HepG2 (cell line): ENCODE measurements around the gene CNTN2. TPM values are rescaled to one million over a fixed set of nuclear protein-coding genes. Genes with fewer than 3 reads are reported as not detected.
A peak's percentile ranks its signal among the peaks of the same experiment; 100 is the strongest.

ENCODE experiments used
- ARNT2 ChIP-seq: sonication (generic); formaldehyde crosslinking; IDR thresholded peaks from 2 replicates; pipeline ENCODE4 v1.8.0; 2022; ENCODE audit warnings: mild to moderate bottlenecking, low read depth, missing genetic modification reagents, moderate library complexity
- GPN1 ChIP-seq: sonication (generic); formaldehyde crosslinking; IDR thresholded peaks from 2 replicates; pipeline ENCODE4 v1.5.1; 2020; ENCODE audit warnings: missing genetic modification reagents, borderline replicate concordance
- HNF1A ChIP-seq, 2 experiments: sonication (generic) in 1 of 2; formaldehyde crosslinking in 1 of 2; IDR thresholded peaks; 2 replicates each; pipeline versions ENCODE4 v1.4.0 to v1.6.1; 2016 to 2020; ENCODE audit warnings: borderline replicate concordance in 1 of 2, low read depth in 1 of 2, mild to moderate bottlenecking in 1 of 2, missing genetic modification reagents in 1 of 2
- HNRNPL ChIP-seq: fragments of 200-400 bp; formaldehyde crosslinking; IDR thresholded peaks from 2 replicates; pipeline ENCODE4 v1.6.1; 2017; ENCODE audit warnings: mild to moderate bottlenecking, low read depth, low read length
- IKZF1 ChIP-seq: fragments of 450-650 bp; IDR thresholded peaks from 2 replicates; pipeline ENCODE4 v1.7.1; 2016
- MATR3 ChIP-seq: sonication (generic); formaldehyde crosslinking; IDR thresholded peaks from 2 replicates; pipeline ENCODE4 v1.4.0; 2020; ENCODE audit warnings: missing genetic modification reagents
- MNT ChIP-seq: fragments of 450-650 bp; IDR thresholded peaks from 2 replicates; pipeline ENCODE4 v1.6.1; 2016
- MZF1 ChIP-seq: sonication (generic); formaldehyde crosslinking; IDR thresholded peaks from 2 replicates; pipeline ENCODE4 v1.8.1; 2023; ENCODE audit warnings: mild to moderate bottlenecking, missing genetic modification reagents, borderline replicate concordance
- RXRB ChIP-seq: IDR thresholded peaks from 2 replicates; pipeline ENCODE4 v1.6.1; 2016; ENCODE audit warnings: borderline replicate concordance, missing genetic modification reagents, missing compliant biosample characterization
- TBX2 ChIP-seq: sonication (generic); formaldehyde crosslinking; IDR thresholded peaks from 2 replicates; pipeline ENCODE4 v1.5.0; 2020; ENCODE audit warnings: missing genetic modification reagents, mild to moderate bottlenecking, borderline replicate concordance
- TERF1 ChIP-seq: sonication (generic); formaldehyde crosslinking; IDR thresholded peaks from 2 replicates; pipeline ENCODE4 v1.8.0; 2022; ENCODE audit warnings: mild to moderate bottlenecking, missing genetic modification reagents, moderate library complexity
- TP53 ChIP-seq: sonication (generic); formaldehyde crosslinking; conservative IDR thresholded peaks from 2 replicates; pipeline ENCODE4 v1.4.0; 2020; ENCODE audit warnings: missing genetic modification reagents
- U2AF2 ChIP-seq: fragments of 200-400 bp; formaldehyde crosslinking; IDR thresholded peaks from 2 replicates; pipeline ENCODE4 v1.6.1; 2017; ENCODE audit warnings: low read depth, mild to moderate bottlenecking, low read length
- WIZ ChIP-seq: sonication (generic); formaldehyde crosslinking; IDR thresholded peaks from 2 replicates; pipeline ENCODE4 v1.5.1; 2020; ENCODE audit warnings: mild to moderate bottlenecking, missing genetic modification reagents
- ZBTB20 ChIP-seq: sonication (generic); formaldehyde crosslinking; IDR thresholded peaks from 2 replicates; pipeline ENCODE4 v1.8.1; 2023; ENCODE audit warnings: missing genetic modification reagents, low read depth, mild to moderate bottlenecking, borderline replicate concordance
- ZNF343 ChIP-seq: sonication (generic); formaldehyde crosslinking; IDR thresholded peaks from 2 replicates; pipeline ENCODE4 v1.4.0; 2020; ENCODE audit warnings: mild to moderate bottlenecking, missing genetic modification reagents
- ZNF747 ChIP-seq: sonication (generic); formaldehyde crosslinking; IDR thresholded peaks from 2 replicates; pipeline ENCODE4 v1.8.1; 2023; ENCODE audit warnings: missing genetic modification reagents, mild to moderate bottlenecking, borderline replicate concordance
- ZNF75D ChIP-seq: sonication (generic); formaldehyde crosslinking; IDR thresholded peaks from 2 replicates; pipeline ENCODE4 v1.8.1; 2023; ENCODE audit warnings: missing genetic modification reagents, mild to moderate bottlenecking, borderline replicate concordance
- polyA plus RNA-seq, 8 experiments: library from polyadenylated mRNA; depleted of rRNA in 3 of 8; stranded (reverse) in 7 of 8; unstranded in 1 of 8; fragments of >200 nt; fragmentation: Illumina TruSeq in 4 of 8; extraction: Trizol in 4 of 8; gene quantifications; 2 replicates each; pipeline versions ENCODE4 v1.2.1 to v1.2.3, GENCODE V29; 2011 to 2016; ENCODE audit warnings: low read depth in 4 of 8, missing spikeins in 1 of 8, mixed read lengths in 1 of 8; ENCODE audit not compliant: insufficient read depth in 1 of 8
- total RNA-seq, 5 experiments: library from RNA; depleted of rRNA; stranded (reverse); fragments of >200 nt; fragmentation: Illumina TruSeq; extraction: Trizol; gene quantifications; 2 replicates each; pipeline ENCODE4 v1.2.3, GENCODE V29; 2016; ENCODE audit warnings: low read depth in 1 of 5
- TF ChIP-seq, protein P1 (sequence below): sonication (generic); formaldehyde crosslinking; IDR thresholded peaks from 2 replicates; pipeline ENCODE4 v1.4.0; 2020; ENCODE audit warnings: mild to moderate bottlenecking, missing genetic modification reagents

The CNTN2 gene
- total and polyA plus RNA-seq, 2 of the 13 experiments (the other 11 are each of a cell fraction or from before 2014, with no cell fraction given), result not detected

DNA sequence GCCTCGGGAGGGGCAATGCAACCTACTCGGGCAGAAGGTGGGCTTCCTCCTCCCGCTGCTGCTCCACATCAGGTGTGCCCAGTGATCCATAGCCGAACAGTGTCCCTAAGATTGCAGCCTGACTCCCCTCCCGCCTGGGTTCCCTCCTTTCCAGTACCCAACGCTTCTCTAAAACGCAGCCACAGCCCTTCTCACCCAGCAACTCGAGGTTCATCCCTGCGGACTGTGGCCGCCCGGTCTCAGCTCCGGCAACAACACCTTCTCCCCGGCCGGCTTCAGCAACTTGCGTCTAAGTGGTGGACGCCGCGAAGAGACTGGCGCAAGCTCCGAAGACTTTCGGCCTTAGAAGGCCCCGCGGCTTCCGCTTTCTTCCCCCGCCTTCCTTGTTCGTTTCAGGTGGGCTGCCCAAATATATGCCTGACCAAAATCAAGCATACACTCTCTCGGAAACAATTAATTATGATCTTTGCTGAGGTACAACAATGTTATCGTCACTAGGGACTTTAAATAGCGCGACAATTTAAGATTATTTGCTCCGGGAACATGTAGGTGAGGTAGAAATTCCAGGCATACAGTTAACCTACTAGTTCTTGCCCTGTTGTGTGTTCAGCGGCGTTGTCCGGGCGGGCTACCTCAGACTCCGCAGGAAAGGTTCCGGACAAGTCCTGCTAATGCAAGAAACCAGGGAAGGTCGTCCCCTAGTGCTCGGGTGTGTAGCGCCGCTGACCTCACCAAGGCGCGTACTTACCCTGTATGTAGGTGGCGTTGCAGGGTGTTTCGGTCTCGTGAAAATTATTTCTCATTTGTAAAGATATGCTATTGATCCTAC is 78.9 kb downstream of the CNTN2 start, which contains the start of gene RBBP5 (continued):
- TF ChIP-seq GPN1 (CRISPR knock-in tag) (no peak), U2AF2 (no peak), ZNF75D (CRISPR knock-in tag) (no peak), RXRB (CRISPR knock-in tag) (peak; percentile 76), HNRNPL (0 out of 2 replicates have a peak, but pooled peaks have one; percentile 34), IKZF1 (no peak), MZF1 (no peak), WIZ (CRISPR knock-in tag) (0 out of 2 replicates have a peak, but pooled peaks have one; percentile 29), TP53 (CRISPR knock-in tag) (no peak), HNF1A (IDR thresholded peaks at IDR 0.05; ENCODE audit: low read depth) (peak; percentile 65), HNF1A (CRISPR knock-in tag; IDR thresholded peaks at IDR 0.05; ENCODE audit: borderline replicate concordance) (peak; percentile 39; the same call in 1 of the 2 replicates), ZNF343 (CRISPR knock-in tag) (no peak), ARNT2 (peak; percentile 77), ZNF747 (CRISPR knock-in tag) (0 out of 2 replicates have a peak, but pooled peaks have one; percentile 46), ZBTB20 (CRISPR knock-in tag) (peak; percentile 86; the same call in 1 of the 2 replicates), MNT (peak; percentile 31; the same call in 1 of the 2 replicates), MATR3 (CRISPR knock-in tag) (no peak), TERF1 (CRISPR knock-in tag) (no peak), TBX2 (peak; percentile 67; the same call in 1 of the 2 replicates)
- TF ChIP-seq, protein P1, sequence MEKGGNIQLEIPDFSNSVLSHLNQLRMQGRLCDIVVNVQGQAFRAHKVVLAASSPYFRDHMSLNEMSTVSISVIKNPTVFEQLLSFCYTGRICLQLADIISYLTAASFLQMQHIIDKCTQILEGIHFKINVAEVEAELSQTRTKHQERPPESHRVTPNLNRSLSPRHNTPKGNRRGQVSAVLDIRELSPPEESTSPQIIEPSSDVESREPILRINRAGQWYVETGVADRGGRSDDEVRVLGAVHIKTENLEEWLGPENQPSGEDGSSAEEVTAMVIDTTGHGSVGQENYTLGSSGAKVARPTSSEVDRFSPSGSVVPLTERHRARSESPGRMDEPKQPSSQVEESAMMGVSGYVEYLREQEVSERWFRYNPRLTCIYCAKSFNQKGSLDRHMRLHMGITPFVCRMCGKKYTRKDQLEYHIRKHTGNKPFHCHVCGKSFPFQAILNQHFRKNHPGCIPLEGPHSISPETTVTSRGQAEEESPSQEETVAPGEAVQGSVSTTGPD, result no peak
